GM15510 (cell line): ENCODE data around the gene EID2B.

Source experiments
- POLR2A ChIP-seq: IDR thresholded peaks from 3 replicates; pipeline ENCODE4 v1.6.1; 2011; ENCODE audit warnings: borderline replicate concordance; ENCODE audit not compliant: insufficient read length; ENCODE audit errors: extremely low read depth

The EID2B gene

DNA sequence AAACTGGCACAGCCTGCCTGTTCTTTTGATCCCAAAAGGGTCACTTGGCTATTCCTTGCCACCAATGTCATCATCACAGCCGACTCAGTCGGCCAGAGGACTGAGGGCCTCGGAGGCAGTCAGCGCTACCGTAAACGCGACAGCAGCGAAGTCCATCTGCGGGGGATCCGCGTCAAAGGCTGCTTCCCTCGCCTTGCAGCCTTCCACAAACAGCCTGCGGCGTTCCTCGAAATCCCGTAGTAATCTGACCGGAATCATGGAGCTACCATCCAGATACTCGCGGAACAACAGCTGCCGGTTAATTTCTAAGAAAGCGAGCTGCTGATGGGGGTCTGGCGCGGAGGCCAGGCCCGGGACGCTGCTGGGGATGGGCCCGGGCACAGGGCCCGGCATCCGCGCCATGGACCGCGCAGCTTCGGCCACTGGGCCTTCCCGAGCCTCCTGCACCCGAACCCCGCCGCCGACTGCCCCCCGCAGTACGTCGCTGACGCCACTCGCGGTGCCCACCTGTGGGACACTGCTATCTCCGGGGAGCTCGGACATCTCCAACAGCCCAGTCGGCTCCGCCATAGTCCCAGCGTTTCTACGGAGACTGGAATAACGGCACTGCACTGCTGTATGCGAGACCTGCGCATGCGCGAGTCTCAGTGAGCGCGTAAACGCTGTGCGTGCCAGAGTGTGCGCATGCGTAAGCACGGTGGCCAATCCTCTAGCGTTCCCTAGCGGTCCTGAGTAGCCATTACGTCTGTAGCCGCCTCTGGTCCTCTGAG lies at the start of gene EID2B:
Gene EID2B (minus strand): TSS at position 620 of the 770 bp plus-strand sequence. CDS start 50 bp downstream, at position 570.
- TF ChIP-seq POLR2A = peak; percentile 75

DNA sequence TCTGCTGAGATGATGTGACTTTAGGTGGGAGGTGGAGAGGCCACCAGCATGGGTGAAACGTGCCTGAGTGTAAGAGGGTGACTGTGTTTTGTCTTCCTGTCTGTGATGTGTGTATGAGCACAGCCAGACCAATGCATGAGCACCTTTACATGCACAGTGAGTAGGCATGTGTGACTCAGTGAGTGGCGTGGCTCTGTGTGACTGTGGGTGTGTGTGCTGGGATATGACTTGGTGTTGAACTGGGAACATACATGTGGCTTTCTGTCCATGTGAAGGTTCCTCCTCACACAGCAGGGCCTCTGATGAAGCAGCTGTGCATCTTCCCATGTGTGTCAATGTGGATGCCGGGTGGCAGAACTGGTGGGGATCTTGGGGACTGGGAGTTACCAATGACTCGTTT lies 49.8 kb upstream of the EID2B start:
- TF ChIP-seq POLR2A = no peak

- no peak for TF ChIP-seq POLR2A
These were observed 36.0 kb upstream of the EID2B start for GRCh38 chr19:39568604-39569003.

DNA sequence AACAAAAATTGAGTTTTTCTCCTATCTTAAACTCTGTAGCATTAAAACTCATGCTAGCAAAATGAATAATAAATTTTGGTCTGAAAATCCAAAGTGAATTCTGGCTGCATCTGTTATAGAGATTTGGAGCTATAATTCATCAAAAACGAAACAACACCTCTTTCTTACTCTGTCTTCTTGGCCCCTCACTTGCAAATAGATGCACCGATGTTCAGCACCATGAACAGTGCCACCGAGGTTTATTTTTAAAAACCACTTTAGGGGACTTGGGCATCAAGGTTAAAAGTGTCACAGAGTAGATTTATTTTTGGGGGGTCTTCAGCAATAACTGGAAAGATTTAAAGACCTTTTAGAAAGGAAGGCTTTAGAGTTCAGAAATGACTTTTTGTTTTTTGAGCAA lies 33.4 kb upstream of the EID2B start:
- no peak for TF ChIP-seq POLR2A

DNA sequence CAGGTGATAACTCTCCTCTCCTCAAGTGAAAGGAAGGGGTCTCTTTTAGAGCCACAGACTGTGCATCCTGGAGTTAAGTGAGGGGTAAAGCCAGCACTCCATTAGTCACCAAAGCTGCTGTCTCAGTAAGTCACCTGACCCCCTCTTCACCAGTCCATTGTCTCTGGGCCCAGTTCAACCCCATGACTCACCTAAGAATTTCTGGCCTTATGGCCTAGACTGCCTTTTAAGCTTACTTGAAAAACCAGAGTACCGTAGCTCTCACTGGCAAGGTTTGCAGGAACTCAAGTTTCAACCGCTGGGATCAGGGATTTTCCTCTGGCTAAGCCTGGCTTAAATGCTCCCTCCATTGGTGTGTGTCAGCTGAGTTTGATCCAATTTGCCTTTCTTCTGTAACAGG lies 30.8 kb upstream of the EID2B start:
- TF ChIP-seq POLR2A = no peak

DNA sequence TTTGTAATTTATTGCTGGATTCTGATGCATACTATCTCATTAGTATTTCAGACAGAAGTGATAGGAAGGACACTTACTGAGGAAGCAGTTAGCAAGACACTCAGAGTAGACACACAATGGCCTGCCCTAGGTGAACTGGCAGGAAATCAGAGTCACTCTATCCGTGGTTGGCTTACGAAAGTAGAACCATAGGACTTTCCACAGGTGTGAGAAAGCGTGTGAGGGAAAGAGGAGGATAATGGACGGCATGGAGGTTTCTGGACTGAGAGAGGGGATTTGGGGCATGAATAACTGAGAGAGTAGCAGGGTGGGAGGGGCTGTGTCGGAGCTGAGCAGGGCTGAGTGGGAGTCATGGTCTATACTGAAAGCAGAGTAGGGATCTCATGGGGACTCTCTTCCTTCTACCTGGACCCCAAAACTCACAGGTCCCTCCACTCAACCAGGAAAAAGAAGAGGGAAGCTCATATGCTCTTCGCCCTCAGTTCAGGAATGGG lies 26.0 kb upstream of the EID2B start:
- no peak for TF ChIP-seq POLR2A

GRCh38 chr19:39557811-39558623 lies 25.4 kb upstream of the EID2B start:
- no peak for TF ChIP-seq POLR2A

DNA sequence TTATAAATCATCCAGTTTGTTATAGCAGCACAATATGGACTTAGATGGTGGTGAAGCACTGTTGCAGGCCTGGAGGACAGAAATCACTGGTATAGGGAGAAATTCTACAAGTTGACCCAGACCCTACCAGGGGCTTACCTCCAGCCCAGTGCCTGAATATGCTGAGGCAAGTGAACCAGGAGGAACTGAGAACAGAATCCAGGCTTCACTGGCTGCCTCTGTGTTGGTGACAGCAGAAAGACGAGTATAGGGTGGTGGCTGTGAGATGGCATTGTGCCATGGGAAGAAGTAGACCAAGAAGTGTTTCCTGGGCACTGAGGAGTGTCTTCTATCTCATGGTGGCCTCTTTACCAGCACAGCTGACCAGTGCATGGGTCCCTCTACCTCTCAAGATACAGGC lies 23.2 kb upstream of the EID2B start:
- no peak for TF ChIP-seq POLR2A

DNA sequence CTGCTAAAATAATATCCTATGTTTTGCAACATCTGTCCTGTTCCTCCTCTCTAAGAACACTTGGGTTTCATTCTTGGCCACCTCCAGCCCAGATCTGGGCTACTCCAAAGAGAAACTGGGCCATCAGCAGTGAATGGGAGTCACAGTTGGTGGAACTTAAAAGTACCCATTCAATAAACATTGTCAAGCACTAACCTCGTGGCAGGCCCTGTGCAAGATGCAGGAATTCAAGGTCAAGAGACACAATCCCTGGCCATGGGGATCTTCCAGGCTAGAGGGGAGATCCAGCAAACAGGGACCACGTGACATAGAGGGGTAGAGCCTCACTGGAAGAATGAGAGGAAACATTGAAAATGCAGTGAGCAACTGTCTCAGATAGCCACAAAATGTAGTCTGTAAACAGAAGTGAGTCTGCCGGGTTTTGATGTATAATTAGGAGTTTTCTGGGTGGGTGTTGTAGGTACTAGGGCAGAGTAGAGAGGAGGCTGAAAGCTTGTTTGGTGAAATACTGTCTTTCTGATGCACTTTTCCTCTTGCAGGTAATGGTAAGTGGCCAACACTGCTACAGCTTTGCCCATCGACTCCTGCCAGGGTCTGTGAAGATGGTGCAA lies 22.2 kb upstream of the EID2B start:
- no peak for TF ChIP-seq POLR2A

- TF ChIP-seq POLR2A = no peak
These were observed 20.5 kb upstream of the EID2B start for GRCh38 chr19:39553082-39553652.

DNA sequence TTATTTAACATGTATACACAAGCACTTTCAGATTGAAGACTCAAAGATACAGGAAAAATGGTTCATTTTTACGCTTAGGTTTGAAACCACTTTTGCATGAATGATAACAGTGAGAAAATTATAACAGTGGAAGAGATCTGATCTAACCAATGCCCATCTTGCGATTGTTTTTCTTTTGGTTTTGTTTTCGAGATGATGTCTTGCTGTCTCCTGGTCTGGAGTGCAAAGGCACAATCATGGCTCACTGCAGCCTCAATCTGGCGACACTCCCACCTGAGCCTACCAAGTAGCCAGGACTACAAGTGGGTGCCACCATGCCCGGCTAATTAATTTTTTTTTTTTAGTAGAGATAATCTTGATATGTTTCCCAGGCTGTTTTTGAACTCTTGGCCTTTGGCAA lies 17.5 kb upstream of the EID2B start:
- TF ChIP-seq POLR2A = no peak

- no peak for TF ChIP-seq POLR2A
These were observed 13.9 kb upstream of the EID2B start for GRCh38 chr19:39546599-39546998.

- TF ChIP-seq POLR2A = no peak
These were observed 12.3 kb upstream of the EID2B start for GRCh38 chr19:39544911-39545310.

DNA sequence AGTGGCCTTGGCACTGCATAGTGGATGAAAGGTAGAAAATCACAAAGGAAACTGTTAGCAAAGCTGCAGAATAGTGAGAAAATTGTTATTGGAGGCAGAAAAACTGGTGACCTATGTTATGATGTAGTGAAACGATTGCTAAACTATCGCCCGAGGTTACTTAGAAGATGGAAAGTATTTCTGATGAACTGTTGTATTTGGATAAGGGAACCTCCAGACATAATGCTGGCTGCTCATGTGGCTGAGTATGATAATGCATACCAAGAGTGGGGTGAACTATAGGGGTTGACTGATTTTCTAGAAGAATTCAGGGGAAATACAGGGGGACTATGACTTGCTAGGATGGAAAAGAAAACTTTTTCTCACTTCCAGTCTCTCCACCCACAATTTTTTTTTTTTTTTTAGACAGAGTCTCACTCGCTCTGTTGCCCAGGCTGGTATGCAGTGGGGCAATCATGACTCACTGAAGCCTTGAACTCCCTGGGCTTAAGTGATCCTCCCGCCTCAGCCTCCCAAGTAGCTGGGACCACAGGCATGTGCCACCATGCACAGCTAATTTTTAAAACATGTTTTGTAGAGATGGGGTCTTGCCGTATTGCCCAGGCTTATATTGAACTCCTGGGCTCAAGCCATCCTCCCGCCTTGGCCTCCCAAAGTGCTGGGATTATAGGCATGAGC lies 11.7 kb upstream of the EID2B start:
- TF ChIP-seq POLR2A = no peak
